Loucy (cell line): ENCODE measurements around the gene NXNL2.

Experiments used
- H2AFZ ChIP-seq: fragments of 200-600 bp; sonication (generic); 2 replicates; pipeline ENCODE4 v1.6.0; 2016; ENCODE audit warnings: antibody characterized with exemption, mild to moderate bottlenecking, low read length, moderate library complexity
- H3F3A ChIP-seq: fragments of 200-600 bp; 2 replicates; pipeline ENCODE4 v1.6.0; 2016; ENCODE audit warnings: antibody characterized with exemption, low read depth, mild to moderate bottlenecking
- H3K27me3 ChIP-seq: fragments of 200-600 bp; sonication (generic); 2 replicates; pipeline ENCODE4 v1.6.1; 2014; ENCODE audit warnings: low read length, mild to moderate bottlenecking; ENCODE audit not compliant: insufficient read depth, poor library complexity, severe bottlenecking
- H3K36me3 ChIP-seq: fragments of 200-600 bp; sonication (generic); 2 replicates; pipeline ENCODE4 v1.6.1; 2016; ENCODE audit warnings: low read length; ENCODE audit not compliant: insufficient read depth
- H3K4me1 ChIP-seq: fragments of 200-600 bp; sonication (generic); 2 replicates; pipeline ENCODE4 v1.5.1; 2014; ENCODE audit warnings: low read length, mild to moderate bottlenecking; ENCODE audit not compliant: insufficient read depth, poor library complexity, severe bottlenecking
- H3K4me2 ChIP-seq: fragments of 200-600 bp; sonication (generic); 2 replicates; pipeline ENCODE4 v1.6.0; 2014; ENCODE audit warnings: antibody characterized with exemption, low read length, low read depth, mild to moderate bottlenecking; ENCODE audit not compliant: poor library complexity, severe bottlenecking
- H3K4me3 ChIP-seq: fragments of 200-600 bp; sonication (generic); 2 replicates; pipeline ENCODE4 v1.5.1; 2014; ENCODE audit warnings: low read length, mild to moderate bottlenecking, mixed read lengths; ENCODE audit not compliant: poor library complexity, severe bottlenecking
- H3K79me2 ChIP-seq: fragments of 200-600 bp; sonication (generic); 2 replicates; pipeline ENCODE4 v1.6.1; 2014; ENCODE audit warnings: low read length; ENCODE audit not compliant: insufficient read depth
- H3K9ac ChIP-seq: fragments of 200-600 bp; sonication (generic); 2 replicates; pipeline ENCODE4 v1.6.0; 2014; ENCODE audit warnings: mild to moderate bottlenecking, low read depth, low read length, moderate library complexity; ENCODE audit not compliant: poor library complexity, severe bottlenecking
- H3K9me2 ChIP-seq: fragments of 200-600 bp; sonication (generic); replicated peaks from 2 replicates; pipeline ENCODE4 v1.6.1; 2016; ENCODE audit warnings: low read depth, low read length, mixed read lengths
- H3K9me3 ChIP-seq: fragments of 200-600 bp; sonication (generic); 2 replicates; pipeline ENCODE4 v1.6.1; 2014; ENCODE audit warnings: mild to moderate bottlenecking, antibody characterized with exemption, low read length, low read depth; ENCODE audit not compliant: insufficient read depth
- H4K20me1 ChIP-seq: fragments of 200-600 bp; sonication (generic); 2 replicates; pipeline ENCODE4 v1.6.0; 2014; ENCODE audit warnings: antibody characterized with exemption, low read length, mild to moderate bottlenecking; ENCODE audit not compliant: insufficient read depth, poor library complexity, severe bottlenecking
- EZH2phosphoT487 ChIP-seq: fragments of 200-600 bp; IDR thresholded peaks from 2 replicates; pipeline ENCODE4 v1.6.1; 2018; ENCODE audit warnings: antibody characterized with exemption, mild to moderate bottlenecking, moderate library complexity, borderline replicate concordance
- TF ChIP-seq, protein P1 (sequence below): fragments of 200-600 bp; sonication (generic); conservative IDR thresholded peaks from 2 replicates; pipeline ENCODE4 v1.5.1; 2014; ENCODE audit warnings: mild to moderate bottlenecking, antibody characterized with exemption, low read length

Gene NXNL2

DNA sequence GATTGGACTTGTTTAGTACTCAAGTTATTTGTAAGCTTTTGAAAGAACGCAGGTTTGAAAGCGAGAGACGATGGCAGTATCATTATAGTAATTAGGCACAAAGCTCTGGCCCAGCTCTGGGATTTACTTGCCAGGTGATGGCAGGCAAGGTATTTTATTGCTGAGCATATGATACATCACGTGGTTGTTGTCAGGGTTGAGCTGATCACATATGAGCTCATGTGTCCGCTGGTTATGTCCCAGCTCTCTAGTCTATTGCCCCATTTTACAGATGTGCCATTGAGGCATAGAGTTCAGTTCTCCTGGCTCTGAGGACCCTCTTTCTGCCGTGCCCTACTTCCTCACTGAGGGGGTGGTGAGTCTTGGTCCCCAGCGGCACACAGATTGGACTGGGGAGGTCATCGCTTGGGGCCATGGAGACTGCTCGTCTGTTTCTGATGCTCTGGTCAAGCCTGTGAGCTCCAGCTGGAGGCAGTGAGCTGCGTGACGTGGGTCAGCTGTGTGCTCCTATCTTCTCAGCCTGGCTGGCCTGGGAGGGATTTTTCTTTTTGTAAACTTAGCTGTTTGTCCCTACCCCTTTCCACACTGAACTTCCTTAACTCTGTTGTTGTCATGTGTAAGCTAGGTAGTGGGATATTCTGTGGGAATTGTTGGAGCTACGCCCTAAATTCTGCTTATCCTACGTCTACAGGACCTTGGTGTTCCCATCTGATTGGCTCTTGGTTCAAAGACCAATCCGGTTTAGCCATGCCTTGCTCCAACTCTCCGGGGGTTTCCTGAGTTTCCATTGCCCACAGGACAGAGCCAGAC is 2.2 kb downstream of the NXNL2 start:
- Histone ChIP-seq H3K9me3 (no peaks in the 10 kb centered on the region), H4K20me1 (no peaks in the 10 kb centered on the region), H3K36me3 (no peaks in the 10 kb centered on the region), H3K79me2 (no peaks in the 10 kb centered on the region), H2AFZ (no peak overlapping the region), H3K27me3 (no peaks in the 10 kb centered on the region), H3K4me1 (peaks cover 4% of the 10 kb centered on the region), H3K9me2 (no peaks in the 10 kb centered on the region), H3K4me3 (no peak overlapping the region), H3F3A (no peaks in the 10 kb centered on the region), H3K4me2 (no peak overlapping the region), H3K9ac (no peak overlapping the region)
- TF ChIP-seq, protein P1, sequence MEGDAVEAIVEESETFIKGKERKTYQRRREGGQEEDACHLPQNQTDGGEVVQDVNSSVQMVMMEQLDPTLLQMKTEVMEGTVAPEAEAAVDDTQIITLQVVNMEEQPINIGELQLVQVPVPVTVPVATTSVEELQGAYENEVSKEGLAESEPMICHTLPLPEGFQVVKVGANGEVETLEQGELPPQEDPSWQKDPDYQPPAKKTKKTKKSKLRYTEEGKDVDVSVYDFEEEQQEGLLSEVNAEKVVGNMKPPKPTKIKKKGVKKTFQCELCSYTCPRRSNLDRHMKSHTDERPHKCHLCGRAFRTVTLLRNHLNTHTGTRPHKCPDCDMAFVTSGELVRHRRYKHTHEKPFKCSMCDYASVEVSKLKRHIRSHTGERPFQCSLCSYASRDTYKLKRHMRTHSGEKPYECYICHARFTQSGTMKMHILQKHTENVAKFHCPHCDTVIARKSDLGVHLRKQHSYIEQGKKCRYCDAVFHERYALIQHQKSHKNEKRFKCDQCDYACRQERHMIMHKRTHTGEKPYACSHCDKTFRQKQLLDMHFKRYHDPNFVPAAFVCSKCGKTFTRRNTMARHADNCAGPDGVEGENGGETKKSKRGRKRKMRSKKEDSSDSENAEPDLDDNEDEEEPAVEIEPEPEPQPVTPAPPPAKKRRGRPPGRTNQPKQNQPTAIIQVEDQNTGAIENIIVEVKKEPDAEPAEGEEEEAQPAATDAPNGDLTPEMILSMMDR: no peak
- no peak for TF ChIP-seq EZH2phosphoT487

DNA sequence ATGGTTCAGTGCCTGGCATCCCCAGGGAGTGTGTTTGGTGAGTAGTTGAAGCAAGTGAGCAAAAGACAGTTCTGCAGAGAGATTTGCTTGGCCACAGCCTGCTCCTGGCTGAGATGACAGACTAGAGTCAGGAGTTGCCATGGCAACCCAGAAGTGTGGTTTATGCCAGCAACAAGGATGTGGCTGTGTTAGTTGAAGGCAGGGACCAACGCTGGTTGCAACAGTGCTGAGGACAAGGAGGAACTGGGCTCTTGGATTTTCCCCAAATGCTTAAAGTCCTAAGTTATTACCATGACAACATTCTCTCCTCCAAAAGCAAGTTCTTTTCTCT is 2.7 kb downstream of the NXNL2 start:
- TF ChIP-seq, protein P1: no peak
- no peak for TF ChIP-seq EZH2phosphoT487
- no peaks in the 10 kb centered on the region for H4K20me1 ChIP-seq
- H3K4me2 ChIP-seq: no peak overlapping the region
- H3K4me1 ChIP-seq: peaks cover 4% of the 10 kb centered on the region
- no peak overlapping the region for H3K4me3 ChIP-seq
- H3K9me3 ChIP-seq: no peaks in the 10 kb centered on the region
- no peaks in the 10 kb centered on the region for H3F3A ChIP-seq
- no peak overlapping the region for H2AFZ ChIP-seq
- H3K36me3 ChIP-seq: no peaks in the 10 kb centered on the region
- no peaks in the 10 kb centered on the region for H3K9me2 ChIP-seq
- no peak overlapping the region for H3K9ac ChIP-seq
- no peaks in the 10 kb centered on the region for H3K79me2 ChIP-seq
- no peaks in the 10 kb centered on the region for H3K27me3 ChIP-seq

DNA sequence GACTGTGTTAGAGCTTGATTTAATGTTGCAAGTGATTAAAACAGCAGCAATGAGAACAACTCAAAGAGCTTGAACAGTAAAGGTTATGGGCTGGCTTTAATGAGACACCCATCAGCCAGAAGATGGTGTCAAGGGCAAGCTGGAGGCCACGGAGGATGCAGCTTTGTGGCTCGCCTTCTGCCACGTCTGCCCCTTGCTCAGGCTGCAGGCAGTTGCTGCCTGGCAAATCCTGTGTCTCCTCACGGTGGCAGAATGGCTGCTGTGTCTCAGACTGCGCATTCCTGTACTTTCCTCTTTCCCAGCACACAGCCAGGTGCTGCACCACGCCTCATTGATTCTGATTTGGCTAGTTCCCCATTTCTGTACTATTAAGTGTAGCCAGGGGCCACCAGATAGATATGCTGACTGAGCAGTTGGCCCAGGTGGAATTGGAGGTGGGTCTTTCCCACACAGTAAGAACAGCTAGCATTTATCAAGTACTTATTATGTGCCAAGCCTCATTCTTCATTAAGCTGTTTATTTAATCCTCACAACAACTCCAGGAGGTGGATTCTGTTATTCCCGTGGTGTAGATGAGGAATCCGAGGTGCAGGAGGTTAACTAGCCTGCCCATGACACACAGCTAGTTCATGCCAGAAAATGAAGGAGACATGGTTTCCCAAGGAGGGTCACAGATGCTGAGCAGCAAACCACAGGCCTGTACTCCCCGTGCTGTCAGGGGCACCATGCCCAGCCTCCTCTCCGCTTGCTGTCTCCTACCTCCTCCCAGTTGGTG is 3.5 kb downstream of the NXNL2 start:
- H4K20me1 ChIP-seq: no peaks in the 10 kb centered on the region
- no peak overlapping the region for H3K4me3 ChIP-seq
- H2AFZ ChIP-seq: no peak overlapping the region
- no peaks in the 10 kb centered on the region for H3K9me2 ChIP-seq
- no peak overlapping the region for H3K4me2 ChIP-seq
- no peak overlapping the region for H3K9ac ChIP-seq
- H3K27me3 ChIP-seq: no peaks in the 10 kb centered on the region
- H3K9me3 ChIP-seq: no peaks in the 10 kb centered on the region
- peaks cover 4% of the 10 kb centered on the region for H3K4me1 ChIP-seq
- H3F3A ChIP-seq: no peaks in the 10 kb centered on the region
- no peaks in the 10 kb centered on the region for H3K79me2 ChIP-seq
- no peaks in the 10 kb centered on the region for H3K36me3 ChIP-seq
- TF ChIP-seq EZH2phosphoT487: no peak
- TF ChIP-seq, protein P1: no peak
